Psoas muscle (tissue), 8 donors: ENCODE measurements around the gene PCDHB13. TPM values are rescaled to one million over a fixed set of nuclear protein-coding genes. Genes with fewer than 3 reads are reported as not detected.
"Not testable (repeated sequence)": the region's sequence is repeated elsewhere in the genome, so short reads cannot be mapped to it uniquely, and the experiment has no call there.

Experiments
- ATAC-seq, 4 donors: fragments of 200-7000 bp; cut with Tn5 transposase; one replicate each; pipeline ENCODE4 v1.9.1; 2020; ENCODE audit warnings: moderate library complexity in 3 of 4, mild to moderate bottlenecking in 2 of 4
- DNase-seq, 2 donors: peaks; one replicate each; pipeline ENCODE4 v3.0.0-alpha.2; 2020
- H3K27ac ChIP-seq: fragments of 200-600 bp; one replicate; pipeline ENCODE4 v1.8.0; 2022
- H3K27me3 ChIP-seq, 3 donors: fragments of 200-600 bp in 1 of 3; one replicate each; pipeline versions ENCODE4 v1.6.1 to v1.8.0; 2013 to 2022; ENCODE audit warnings: low read length in 2 of 3, mild to moderate bottlenecking in 2 of 3, moderate library complexity in 1 of 3; ENCODE audit not compliant: insufficient read depth in 3 of 3
- H3K36me3 ChIP-seq, 2 donors: fragments of 200-600 bp in 1 of 2; one replicate each; pipeline versions ENCODE4 v1.6.1 to v1.8.0; 2013 to 2022; ENCODE audit warnings: low read depth in 1 of 2, mild to moderate bottlenecking in 1 of 2, moderate library complexity in 1 of 2; ENCODE audit not compliant: insufficient read depth in 1 of 2
- H3K4me1 ChIP-seq: fragments of 200-600 bp; one replicate; pipeline ENCODE4 v1.8.0; 2022
- H3K4me3 ChIP-seq: fragments of 200-600 bp; one replicate; pipeline ENCODE4 v1.8.0; 2022; ENCODE audit warnings: mild to moderate bottlenecking
- H3K9me3 ChIP-seq: fragments of 200-600 bp; one replicate; pipeline ENCODE4 v1.8.0; 2022
- WGBS, 3 donors: extraction: QIAGEN DNeasy Blood & Tissue Kit; methylation state at CpG; one replicate each; pipeline versions ENCODE4 v1.1.6 to v1.1.7; 2013; 5-methylcytosine and 5-hydroxymethylcytosine counted together
- intact Hi-C, 2 donors: fragments of 100-400 bp; cut with DNase I; formaldehyde crosslinking; loops; one replicate each; pipeline versions ENCODE4 v1.11.0 to v1.14.2; 2022
- polyA plus RNA-seq, 3 donors: library from polyadenylated mRNA; stranded (reverse); fragments of 200-250 nt; gene quantifications; one replicate each; pipeline ENCODE4 v1.2.3, GENCODE V29; 2013
- total RNA-seq, 4 donors: library from RNA; stranded (reverse); fragmentation: NEBNext Ultra II Directional in 2 of 4; extraction: Animal tissue kit (Norgen Biotek cat#: 25700) in 2 of 4; gene quantifications; one replicate each; pipeline versions ENCODE4 v1.2.1 to v1.2.4, GENCODE V29; 2021 to 2023
- TF ChIP-seq, protein P1 (sequence below): fragments of 200-600 bp; IDR thresholded peaks from one replicate; pipeline ENCODE4 v1.8.0; 2022; ENCODE audit warnings: antibody characterized with exemption
- donor health status: healthy with polysubstance abuse.
- donor health status: DM: no; HTN: no; CAD: no; lungs with moderate emphysema.
- donor health status: Bipolar disorder and iron deficiency.
- donor health status: healthy.
- donor health status: DM: yes; HTN: yes; CAD: no.
- donor health status: DM: no; HTN: no; CAD: no.
- donor health status: DM: no; HTN: no; CAD: no.
- donor health status: DM: yes; HTN: yes; CAD: no.

Gene PCDHB13
- total and polyA plus RNA-seq, 7 donors, result 0.06 to 0.81 (median 0.44) TPM

GRCh38 chr5:141208478-141208877 lies 5.2 kb upstream of the PCDHB13 start, which contains the start of gene PCDHB12:
Gene PCDHB12 (plus strand): TSS chr5:141208719. CDS start chr5:141208908, 189 bp downstream.
- no peak for ATAC-seq
- H3K4me3 ChIP-seq, result peak within 1 kb of the TSS; percentile 26
- peaks cover 3% of the 10 kb centered on the region for H3K9me3 ChIP-seq
- WGBS, 3 donors, result 17 to 21% (median 18%) methylated on average over 11 of the region's 11 CpGs
- no peak for DNase-seq
- TF ChIP-seq, protein P1, sequence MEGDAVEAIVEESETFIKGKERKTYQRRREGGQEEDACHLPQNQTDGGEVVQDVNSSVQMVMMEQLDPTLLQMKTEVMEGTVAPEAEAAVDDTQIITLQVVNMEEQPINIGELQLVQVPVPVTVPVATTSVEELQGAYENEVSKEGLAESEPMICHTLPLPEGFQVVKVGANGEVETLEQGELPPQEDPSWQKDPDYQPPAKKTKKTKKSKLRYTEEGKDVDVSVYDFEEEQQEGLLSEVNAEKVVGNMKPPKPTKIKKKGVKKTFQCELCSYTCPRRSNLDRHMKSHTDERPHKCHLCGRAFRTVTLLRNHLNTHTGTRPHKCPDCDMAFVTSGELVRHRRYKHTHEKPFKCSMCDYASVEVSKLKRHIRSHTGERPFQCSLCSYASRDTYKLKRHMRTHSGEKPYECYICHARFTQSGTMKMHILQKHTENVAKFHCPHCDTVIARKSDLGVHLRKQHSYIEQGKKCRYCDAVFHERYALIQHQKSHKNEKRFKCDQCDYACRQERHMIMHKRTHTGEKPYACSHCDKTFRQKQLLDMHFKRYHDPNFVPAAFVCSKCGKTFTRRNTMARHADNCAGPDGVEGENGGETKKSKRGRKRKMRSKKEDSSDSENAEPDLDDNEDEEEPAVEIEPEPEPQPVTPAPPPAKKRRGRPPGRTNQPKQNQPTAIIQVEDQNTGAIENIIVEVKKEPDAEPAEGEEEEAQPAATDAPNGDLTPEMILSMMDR, result peak; percentile 8
- peaks cover 0 to 34% (median 6%) of the 10 kb centered on the region in 3 donors for H3K27me3 ChIP-seq
- intact Hi-C loops, result no loop called here
- H3K27ac ChIP-seq, result no peak within 1 kb of the TSS
- H3K36me3 ChIP-seq, result no peaks in the 10 kb centered on the region
- no peaks in the 10 kb centered on the region for H3K4me1 ChIP-seq

DNA sequence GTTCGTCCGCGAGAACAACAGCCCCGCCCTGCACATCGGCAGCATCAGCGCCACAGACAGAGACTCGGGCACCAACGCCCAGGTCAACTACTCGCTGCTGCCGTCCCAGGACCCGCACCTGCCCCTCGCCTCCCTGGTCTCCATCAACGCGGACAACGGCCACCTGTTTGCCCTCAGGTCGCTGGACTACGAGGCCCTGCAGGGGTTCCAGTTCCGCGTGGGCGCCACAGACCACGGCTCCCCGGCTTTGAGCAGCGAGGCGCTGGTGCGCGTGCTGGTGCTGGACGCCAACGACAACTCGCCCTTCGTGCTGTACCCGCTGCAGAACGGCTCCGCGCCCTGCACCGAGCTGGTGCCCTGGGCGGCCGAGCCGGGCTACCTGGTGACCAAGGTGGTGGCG lies 3.4 kb upstream of the PCDHB13 start:
- H3K27ac ChIP-seq, ATAC-seq, DNase-seq, intact Hi-C loops, H3K4me3 ChIP-seq, H3K4me1 ChIP-seq, H3K9me3 ChIP-seq, H3K36me3 ChIP-seq: not testable (repeated sequence)
- 31 to 37% (median 36%) methylated on average over 28 to 39 of the region's 39 CpGs for WGBS, 3 donors
- peaks cover 0 to 34% (median 6%) of the 10 kb centered on the region in 3 donors for H3K27me3 ChIP-seq

DNA sequence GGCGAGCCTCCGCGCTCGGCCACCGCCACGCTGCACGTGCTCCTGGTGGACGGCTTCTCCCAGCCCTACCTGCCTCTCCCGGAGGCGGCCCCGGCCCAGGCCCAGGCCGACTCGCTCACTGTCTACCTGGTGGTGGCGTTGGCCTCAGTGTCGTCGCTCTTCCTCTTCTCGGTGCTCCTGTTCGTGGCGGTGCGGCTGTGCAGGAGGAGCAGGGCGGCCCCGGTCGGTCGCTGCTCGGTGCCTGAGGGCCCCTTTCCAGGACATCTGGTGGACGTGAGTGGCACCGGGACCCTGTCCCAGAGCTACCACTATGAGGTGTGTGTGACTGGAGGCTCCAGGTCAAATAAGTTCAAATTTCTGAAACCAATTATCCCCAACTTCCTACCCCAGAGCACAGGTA lies 2.9 kb upstream of the PCDHB13 start:
- 28 to 36% (median 29%) methylated on average over 19 to 22 of the region's 27 CpGs for WGBS, 3 donors
- H3K36me3 ChIP-seq, H3K27ac ChIP-seq, H3K4me3 ChIP-seq, ATAC-seq, intact Hi-C loops, DNase-seq, H3K9me3 ChIP-seq, H3K4me1 ChIP-seq: not testable (repeated sequence)
- peaks cover 0 to 34% (median 6%) of the 10 kb centered on the region in 3 donors for H3K27me3 ChIP-seq

DNA sequence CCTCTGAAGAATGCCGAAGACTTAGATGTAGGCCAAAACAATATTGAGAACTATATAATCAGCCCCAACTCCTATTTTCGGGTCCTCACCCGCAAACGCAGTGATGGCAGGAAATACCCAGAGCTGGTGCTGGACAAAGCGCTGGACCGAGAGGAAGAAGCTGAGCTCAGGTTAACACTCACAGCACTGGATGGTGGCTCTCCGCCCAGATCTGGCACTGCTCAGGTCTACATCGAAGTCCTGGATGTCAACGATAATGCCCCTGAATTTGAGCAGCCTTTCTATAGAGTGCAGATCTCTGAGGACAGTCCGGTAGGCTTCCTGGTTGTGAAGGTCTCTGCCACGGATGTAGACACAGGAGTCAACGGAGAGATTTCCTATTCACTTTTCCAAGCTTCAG lies 864 bp downstream of the PCDHB13 start:
- not testable (repeated sequence) for H3K27ac ChIP-seq, H3K4me3 ChIP-seq

GRCh38 chr5:141215504-141215903 lies 1.8 kb downstream of the PCDHB13 start:
- H3K36me3 ChIP-seq, intact Hi-C loops, H3K27ac ChIP-seq, H3K9me3 ChIP-seq, DNase-seq, ATAC-seq, H3K4me1 ChIP-seq, H3K4me3 ChIP-seq: not testable (repeated sequence)
- peaks cover 0 to 22% (median 0%) of the 10 kb centered on the region in 3 donors for H3K27me3 ChIP-seq
- 32 to 40% (median 35%) methylated on average over 26 to 34 of the region's 40 CpGs for WGBS, 3 donors

More for the DNA sequence above, 864 bp downstream of the PCDHB13 start:
- ATAC-seq, intact Hi-C loops, H3K36me3 ChIP-seq, H3K4me1 ChIP-seq, DNase-seq, H3K9me3 ChIP-seq: not testable (repeated sequence)
- peaks cover 0 to 18% (median 2%) of the 10 kb centered on the region in 3 donors for H3K27me3 ChIP-seq
- 54 to 65% (median 56%) methylated on average over 10 of the region's 12 CpGs for WGBS, 3 donors

DNA sequence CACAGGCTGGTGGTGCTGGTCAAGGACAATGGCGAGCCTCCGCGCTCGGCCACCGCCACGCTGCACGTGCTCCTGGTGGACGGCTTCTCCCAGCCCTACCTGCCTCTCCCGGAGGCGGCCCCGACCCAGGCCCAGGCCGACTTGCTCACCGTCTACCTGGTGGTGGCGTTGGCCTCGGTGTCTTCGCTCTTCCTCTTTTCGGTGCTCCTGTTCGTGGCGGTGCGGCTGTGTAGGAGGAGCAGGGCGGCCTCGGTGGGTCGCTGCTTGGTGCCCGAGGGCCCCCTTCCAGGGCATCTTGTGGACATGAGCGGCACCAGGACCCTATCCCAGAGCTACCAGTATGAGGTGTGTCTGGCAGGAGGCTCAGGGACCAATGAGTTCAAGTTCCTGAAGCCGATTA lies 2.3 kb downstream of the PCDHB13 start:
- DNase-seq, H3K9me3 ChIP-seq, H3K27ac ChIP-seq, ATAC-seq, H3K36me3 ChIP-seq, intact Hi-C loops, H3K4me3 ChIP-seq, H3K4me1 ChIP-seq: not testable (repeated sequence)
- 31 to 36% (median 34%) methylated on average over 8 to 19 of the region's 26 CpGs for WGBS, 3 donors
- H3K27me3 ChIP-seq, result peaks cover 0 to 19% (median 0%) of the 10 kb centered on the region in 3 donors

DNA sequence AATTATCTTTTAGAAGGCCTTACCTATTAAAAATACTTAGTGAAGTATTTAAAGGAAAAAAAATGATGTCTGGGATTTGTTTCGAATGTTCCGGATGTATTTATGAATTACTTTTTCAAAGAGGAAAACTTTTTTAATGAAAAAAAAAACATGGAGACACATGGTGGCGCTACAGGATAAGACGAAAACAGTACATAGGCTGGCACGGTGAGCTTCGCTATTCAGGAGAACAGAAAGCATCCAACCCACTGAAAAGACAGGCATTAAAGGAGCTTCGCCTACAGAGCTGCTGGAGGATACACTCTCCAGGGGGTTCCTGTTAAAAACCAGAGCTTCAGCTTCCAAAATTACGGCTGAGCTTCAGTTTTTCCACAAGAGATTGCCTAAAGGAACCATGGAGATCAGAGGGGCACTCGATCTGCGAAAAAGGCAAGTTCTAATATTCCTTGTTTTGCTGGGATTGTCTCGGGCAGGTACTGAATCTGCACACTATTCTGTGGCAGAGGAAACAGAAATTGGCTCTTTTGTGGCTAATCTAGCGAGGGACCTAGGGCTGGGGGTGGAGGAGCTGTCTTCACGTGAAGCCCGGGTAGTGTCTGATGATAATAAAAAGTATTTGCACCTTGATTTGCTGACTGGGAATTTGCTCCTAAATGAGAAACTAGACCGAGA lies 9.5 kb downstream of the PCDHB13 start, which contains the start of gene PCDHB14:
Gene PCDHB14, plus strand, starts transcription at position 232 of the 672 bp plus-strand sequence. Its CDS starts 163 bp downstream, at position 395.
- no peaks in the 10 kb centered on the region for H3K36me3 ChIP-seq
- no peaks in the 10 kb centered on the region for H3K4me1 ChIP-seq
- intact Hi-C loops, result no loop called here
- 20 to 30% (median 20%) methylated on average over 15 of the region's 15 CpGs for WGBS, 3 donors
- peak within 1 kb of the TSS; percentile 37 for H3K4me3 ChIP-seq
- H3K9me3 ChIP-seq, result peaks cover 32% of the 10 kb centered on the region
- no peak within 1 kb of the TSS for H3K27ac ChIP-seq
- DNase-seq (no peak), ATAC-seq (no peak)
- H3K27me3 ChIP-seq, result peaks cover 0 to 24% (median 4%) of the 10 kb centered on the region in 3 donors
- TF ChIP-seq, protein P1, result peak; percentile 22

- H3K4me1 ChIP-seq, intact Hi-C loops, H3K4me3 ChIP-seq, DNase-seq, H3K36me3 ChIP-seq, ATAC-seq, H3K27ac ChIP-seq: not testable (repeated sequence)
- WGBS, 3 donors, result 21 to 23% (median 22%) methylated on average over 23 to 34 of the region's 40 CpGs
- Histone ChIP-seq H3K9me3 (peaks cover 41% of the 10 kb centered on the region), H3K27me3 (peaks cover 0 to 24% (median 4%) of the 10 kb centered on the region in 3 donors)
Observed at GRCh38 chr5:141224844-141225243, 11.1 kb downstream of the PCDHB13 start.

DNA sequence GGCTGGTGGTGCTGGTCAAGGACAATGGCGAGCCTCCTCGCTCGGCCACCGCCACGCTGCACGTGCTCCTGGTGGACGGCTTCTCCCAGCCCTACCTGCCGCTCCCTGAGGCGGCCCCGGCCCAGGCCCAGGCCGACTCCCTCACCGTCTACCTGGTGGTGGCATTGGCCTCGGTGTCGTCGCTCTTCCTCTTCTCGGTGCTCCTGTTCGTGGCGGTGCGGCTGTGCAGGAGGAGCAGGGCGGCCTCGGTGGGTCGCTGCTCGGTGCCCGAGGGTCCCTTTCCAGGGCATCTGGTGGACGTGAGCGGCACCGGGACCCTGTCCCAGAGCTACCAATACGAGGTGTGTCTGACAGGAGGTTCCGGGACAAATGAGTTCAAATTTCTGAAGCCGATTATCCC lies 11.7 kb downstream of the PCDHB13 start:
- H3K36me3 ChIP-seq, intact Hi-C loops, DNase-seq, H3K4me1 ChIP-seq, H3K27ac ChIP-seq, ATAC-seq, H3K4me3 ChIP-seq: not testable (repeated sequence)
- WGBS, 3 donors, result 23 to 41% (median 30%) methylated on average over 16 to 30 of the region's 30 CpGs
- peaks cover 0 to 21% (median 4%) of the 10 kb centered on the region in 3 donors for H3K27me3 ChIP-seq
- H3K9me3 ChIP-seq, result peaks cover 41% of the 10 kb centered on the region
